IPS-20b (cell line): ENCODE measurements around the gene ABHD17C.
"Not testable (repeated sequence)": the region's sequence is repeated elsewhere in the genome, so short reads cannot be mapped to it uniquely, and the experiment has no call there.

ENCODE experiments used
- H3K27ac ChIP-seq: one replicate; pipeline ENCODE4 v1.5.1; 2013; ENCODE audit warnings: low read length
- H3K27me3 ChIP-seq: 2 replicates; pipeline ENCODE4 v1.6.1; 2013; ENCODE audit warnings: mild to moderate bottlenecking, low read length, inconsistent platforms; ENCODE audit not compliant: insufficient read depth
- H3K36me3 ChIP-seq: 2 replicates; pipeline ENCODE4 v1.6.1; 2013; ENCODE audit warnings: low read depth, mild to moderate bottlenecking, inconsistent platforms, low read length, moderate library complexity; ENCODE audit not compliant: insufficient read depth
- H3K4me1 ChIP-seq: 2 replicates; pipeline ENCODE4 v1.6.1; 2013; ENCODE audit warnings: mild to moderate bottlenecking, control low read depth, inconsistent platforms, low read length, moderate library complexity; ENCODE audit not compliant: insufficient read depth
- H3K4me3 ChIP-seq: 2 replicates; pipeline ENCODE4 v1.5.1; 2013; ENCODE audit warnings: mild to moderate bottlenecking, low read length, inconsistent platforms
- H3K9ac ChIP-seq: 2 replicates; pipeline ENCODE4 v1.6.1; 2013; ENCODE audit warnings: low read depth, mild to moderate bottlenecking, inconsistent platforms, low read length, moderate library complexity
- H3K9me3 ChIP-seq: 2 replicates; pipeline ENCODE4 v1.6.1; 2013; ENCODE audit warnings: mild to moderate bottlenecking, low read depth, low read length, inconsistent platforms; ENCODE audit not compliant: insufficient read depth

Gene ABHD17C

DNA sequence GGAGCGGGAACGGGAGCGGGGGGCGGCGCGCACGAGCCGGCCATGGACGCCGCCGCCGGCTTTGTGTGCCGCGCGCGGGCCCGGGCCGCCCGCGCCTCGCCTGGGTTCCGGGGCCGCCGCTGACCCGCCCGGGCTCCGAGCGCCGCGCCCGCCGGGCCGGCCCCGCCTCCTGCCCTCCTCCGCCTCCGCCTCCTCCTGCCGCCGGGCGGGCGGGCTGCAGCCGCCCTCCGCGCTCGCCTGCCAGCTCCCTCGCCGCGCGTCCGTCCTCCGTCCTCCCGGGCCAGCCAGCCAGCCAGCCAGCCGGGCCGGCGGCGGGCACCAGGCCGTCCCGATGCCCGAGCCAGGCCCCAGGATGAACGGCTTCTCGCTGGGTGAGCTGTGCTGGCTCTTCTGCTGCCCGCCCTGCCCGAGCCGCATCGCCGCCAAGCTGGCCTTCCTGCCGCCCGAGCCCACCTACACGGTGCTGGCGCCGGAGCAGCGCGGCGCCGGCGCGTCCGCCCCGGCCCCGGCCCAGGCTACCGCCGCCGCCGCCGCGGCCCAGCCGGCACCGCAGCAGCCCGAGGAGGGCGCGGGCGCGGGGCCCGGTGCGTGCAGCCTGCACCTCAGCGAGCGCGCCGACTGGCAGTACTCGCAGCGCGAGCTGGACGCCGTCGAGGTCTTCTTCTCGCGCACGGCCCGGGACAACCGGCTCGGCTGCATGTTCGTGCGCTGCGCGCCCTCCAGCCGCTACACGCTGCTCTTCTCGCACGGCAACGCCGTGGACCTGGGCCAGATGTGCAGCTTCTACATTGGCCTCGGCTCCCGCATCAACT is at the start of gene ABHD17C:
Gene ABHD17C, plus strand, starts transcription at position 212 of the 812 bp plus-strand sequence. Its CDS starts 120 bp downstream, at position 332.
- H3K27me3 ChIP-seq, result peaks cover 31% of the 10 kb centered on the region
- H3K27ac ChIP-seq, result no peak within 1 kb of the TSS

DNA sequence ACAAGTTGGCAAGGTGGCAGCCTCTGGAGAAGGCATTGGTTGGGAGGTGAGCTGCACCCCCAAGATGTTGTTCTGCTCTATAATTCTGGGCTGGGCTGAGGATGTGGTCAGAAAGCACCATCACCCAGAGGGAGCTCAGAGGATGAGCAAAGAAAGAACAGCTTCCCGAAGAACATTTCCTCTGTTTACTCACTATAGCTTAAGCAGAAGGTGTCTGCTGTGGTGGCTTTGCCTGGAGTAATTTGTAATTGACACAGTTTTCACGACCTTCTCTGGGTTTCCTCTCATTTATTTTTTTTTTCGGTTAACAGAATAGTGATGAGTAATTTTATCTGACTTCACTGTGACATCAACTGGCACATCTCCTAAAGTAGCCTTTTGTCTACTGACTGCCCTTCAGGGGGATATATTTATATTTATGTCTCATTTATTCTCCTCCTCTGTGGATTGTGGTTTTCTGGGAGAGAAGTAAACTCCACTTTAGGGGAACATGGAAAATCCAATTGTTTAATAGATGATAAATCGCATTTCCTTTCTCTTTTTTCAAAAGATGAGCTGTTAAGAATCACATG is 49.5 kb upstream of the ABHD17C start:
- no peaks in the 10 kb centered on the region for H3K36me3 ChIP-seq
- no peaks in the 10 kb centered on the region for H3K27me3 ChIP-seq
- H3K9ac ChIP-seq, result no peak overlapping the region
- H3K4me3 ChIP-seq, result no peak overlapping the region
- peaks cover 20% of the 10 kb centered on the region for H3K9me3 ChIP-seq
- H3K27ac ChIP-seq, result no peak overlapping the region
- no peaks in the 10 kb centered on the region for H3K4me1 ChIP-seq

More for the DNA sequence above, at the start of gene ABHD17C:
- Histone ChIP-seq H3K36me3 (no peaks in the 10 kb centered on the region), H3K4me1 (peaks cover 7% of the 10 kb centered on the region; the same call in 1 of the 2 replicates), H3K9me3 (no peaks in the 10 kb centered on the region), H3K4me3 (peak within 1 kb of the TSS; percentile 87), H3K9ac (peak within 1 kb of the TSS; percentile 76)

DNA sequence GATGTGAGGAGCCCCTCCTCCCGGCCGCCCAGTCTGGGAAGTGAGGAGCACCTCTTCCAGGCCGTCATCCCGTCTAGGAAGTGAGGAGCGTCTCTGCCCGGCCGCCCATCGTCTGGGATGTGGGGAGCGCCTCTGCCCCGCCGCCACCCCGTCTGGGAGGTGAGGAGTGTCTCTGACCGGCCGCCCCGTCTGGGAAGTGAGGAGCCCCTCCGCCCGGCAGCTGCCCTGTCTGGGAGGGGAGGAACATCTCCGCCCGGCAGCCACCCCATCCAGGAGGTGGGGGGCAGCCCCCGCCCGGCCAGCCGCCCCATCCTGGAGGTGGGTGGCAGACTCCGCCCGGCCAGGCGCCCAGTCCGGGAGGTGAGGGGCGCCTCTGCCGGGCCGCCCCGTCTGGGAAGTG is 47.7 kb upstream of the ABHD17C start:
- peaks cover 30% of the 10 kb centered on the region for H3K9me3 ChIP-seq
- not testable (repeated sequence) for H3K4me1 ChIP-seq, H3K4me3 ChIP-seq, H3K9ac ChIP-seq, H3K27ac ChIP-seq, H3K36me3 ChIP-seq, H3K27me3 ChIP-seq

DNA sequence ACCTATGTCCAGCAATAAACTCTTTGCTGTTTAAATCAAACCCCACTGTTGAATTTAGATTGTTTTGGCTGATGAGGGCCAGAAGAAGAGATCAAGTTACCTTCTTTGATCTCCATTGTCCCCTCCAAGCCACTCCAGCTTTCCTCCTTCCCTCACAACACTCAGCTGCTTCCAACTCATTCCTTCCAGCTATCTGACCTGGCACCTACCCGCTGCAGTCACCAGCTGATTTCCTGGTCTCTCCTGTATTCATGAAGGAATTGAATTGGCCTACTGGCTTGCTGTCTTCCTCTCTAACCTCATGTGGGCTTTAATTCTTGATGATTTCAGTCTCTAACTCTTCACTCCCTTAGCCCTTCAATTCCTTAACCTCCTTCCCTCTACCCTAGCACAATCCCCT is 40.8 kb upstream of the ABHD17C start:
- Histone ChIP-seq H3K9me3 (peaks cover 22% of the 10 kb centered on the region), H3K36me3 (no peaks in the 10 kb centered on the region), H3K4me3 (no peak overlapping the region), H3K4me1 (0 out of 2 replicates have a peak, but pooled peaks cover 3% of the 10 kb centered on the region), H3K9ac (no peak overlapping the region), H3K27me3 (no peaks in the 10 kb centered on the region), H3K27ac (no peak overlapping the region)

DNA sequence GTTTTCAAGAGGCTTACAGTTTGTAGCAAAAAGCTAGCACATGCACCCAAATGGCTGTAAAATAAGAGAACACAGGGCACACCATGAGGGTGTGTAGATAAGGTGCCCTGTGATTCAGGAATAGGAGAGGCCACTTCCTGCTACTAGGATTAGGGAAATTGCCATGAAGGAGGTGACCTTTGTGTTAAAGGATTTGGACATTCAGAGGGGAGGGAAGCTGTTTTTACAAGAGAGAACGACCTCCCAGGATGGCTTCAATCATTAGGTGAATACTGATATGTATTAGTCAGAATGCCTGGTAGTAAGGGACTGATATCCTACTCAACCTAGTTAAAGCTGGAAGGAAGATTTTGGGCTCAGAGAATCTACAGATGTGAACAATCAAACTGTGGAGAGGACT is 35.7 kb upstream of the ABHD17C start:
- no peak overlapping the region for H3K4me3 ChIP-seq
- H3K27me3 ChIP-seq, result no peaks in the 10 kb centered on the region
- 0 out of 2 replicates have a peak, but pooled peaks cover 3% of the 10 kb centered on the region for H3K4me1 ChIP-seq
- no peaks in the 10 kb centered on the region for H3K36me3 ChIP-seq
- H3K9me3 ChIP-seq, result no peaks in the 10 kb centered on the region
- no peak overlapping the region for H3K9ac ChIP-seq
- H3K27ac ChIP-seq, result no peak overlapping the region

DNA sequence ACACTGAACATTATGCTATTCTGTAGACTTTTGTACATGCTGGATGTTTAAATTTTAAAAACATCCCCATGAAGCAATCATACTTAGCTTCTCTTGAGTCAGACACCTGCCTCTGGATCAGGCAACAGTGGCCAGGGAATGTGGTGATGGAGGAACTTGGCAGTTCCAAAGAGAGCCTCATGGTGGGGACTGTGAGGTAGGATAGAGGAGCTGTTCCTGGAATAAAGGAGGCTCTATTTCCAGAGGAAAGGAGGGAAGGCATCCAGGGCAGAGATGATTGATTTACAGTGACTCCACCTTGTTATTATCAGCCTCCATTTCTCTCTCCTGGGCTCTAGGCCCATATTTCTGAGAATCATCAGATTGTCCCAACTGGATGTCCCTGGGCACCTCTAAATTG is 35.0 kb upstream of the ABHD17C start:
- no peaks in the 10 kb centered on the region for H3K27me3 ChIP-seq
- H3K36me3 ChIP-seq, result no peaks in the 10 kb centered on the region
- no peak overlapping the region for H3K4me3 ChIP-seq
- H3K27ac ChIP-seq, result no peak overlapping the region
- no peak overlapping the region for H3K9ac ChIP-seq
- no peaks in the 10 kb centered on the region for H3K4me1 ChIP-seq
- no peaks in the 10 kb centered on the region for H3K9me3 ChIP-seq

DNA sequence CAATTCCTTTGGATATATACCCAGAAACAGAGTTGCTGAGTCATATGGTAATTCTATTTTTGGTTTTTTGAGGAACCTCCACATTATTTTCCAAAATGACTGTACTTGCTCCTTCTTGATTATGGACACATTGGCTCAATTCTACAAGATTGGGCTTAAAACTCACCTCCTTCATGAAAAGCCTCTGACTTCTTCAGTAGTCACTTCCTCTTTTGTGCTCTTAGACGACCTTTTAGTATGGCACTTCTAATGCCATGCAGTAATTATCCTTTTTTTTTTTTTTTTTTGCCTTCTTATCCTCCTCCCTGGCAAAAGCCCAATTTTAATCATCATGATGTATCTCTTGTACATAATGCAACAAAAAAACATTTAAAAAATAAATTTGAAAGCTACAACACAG is 33.0 kb upstream of the ABHD17C start:
- H3K36me3 ChIP-seq, result no peaks in the 10 kb centered on the region
- H3K4me3 ChIP-seq, result no peak overlapping the region
- H3K4me1 ChIP-seq, result no peaks in the 10 kb centered on the region
- no peaks in the 10 kb centered on the region for H3K27me3 ChIP-seq
- H3K9me3 ChIP-seq, result no peaks in the 10 kb centered on the region
- no peak overlapping the region for H3K27ac ChIP-seq
- H3K9ac ChIP-seq, result no peak overlapping the region

DNA sequence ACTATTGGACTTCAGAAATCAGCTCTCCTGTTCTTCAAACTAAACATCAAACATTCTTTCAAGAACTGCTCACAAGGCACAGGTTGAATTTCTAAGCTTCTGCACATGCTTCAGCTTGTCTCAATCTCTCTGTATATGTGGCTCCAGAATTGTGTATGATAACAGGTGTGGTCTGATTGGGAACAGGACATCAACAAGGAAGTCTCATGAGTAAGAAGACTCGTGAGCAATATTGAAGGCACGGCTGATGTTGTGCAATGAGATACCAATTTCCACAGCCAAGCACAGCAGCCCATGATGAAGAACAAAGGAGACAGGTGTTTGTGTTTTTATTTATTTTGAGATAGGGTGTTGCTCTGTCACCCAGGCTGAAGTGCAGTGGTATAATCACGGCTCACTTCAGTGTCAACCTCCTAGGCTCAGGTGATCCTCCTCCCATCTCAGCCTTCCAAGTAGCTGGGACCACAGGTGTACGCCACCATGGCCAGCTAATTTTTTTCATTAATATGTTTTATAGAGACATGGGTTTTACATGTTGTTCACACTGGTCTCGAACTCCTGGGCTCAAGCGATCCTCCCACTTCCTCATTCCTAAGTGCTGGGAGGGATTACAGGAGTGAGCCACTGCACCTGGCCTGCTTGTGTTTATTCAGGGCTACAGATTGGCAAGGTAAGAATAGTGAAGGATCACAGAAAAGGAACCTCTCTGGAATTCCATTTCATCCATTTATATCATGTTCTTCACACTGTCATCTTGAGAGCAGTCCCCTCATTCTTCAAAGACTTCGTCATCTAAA is 32.2 kb upstream of the ABHD17C start:
- H3K4me1 ChIP-seq, result no peaks in the 10 kb centered on the region
- no peaks in the 10 kb centered on the region for H3K9me3 ChIP-seq
- no peak overlapping the region for H3K27ac ChIP-seq
- no peak overlapping the region for H3K9ac ChIP-seq
- H3K36me3 ChIP-seq, result no peaks in the 10 kb centered on the region
- no peak overlapping the region for H3K4me3 ChIP-seq
- no peaks in the 10 kb centered on the region for H3K27me3 ChIP-seq

DNA sequence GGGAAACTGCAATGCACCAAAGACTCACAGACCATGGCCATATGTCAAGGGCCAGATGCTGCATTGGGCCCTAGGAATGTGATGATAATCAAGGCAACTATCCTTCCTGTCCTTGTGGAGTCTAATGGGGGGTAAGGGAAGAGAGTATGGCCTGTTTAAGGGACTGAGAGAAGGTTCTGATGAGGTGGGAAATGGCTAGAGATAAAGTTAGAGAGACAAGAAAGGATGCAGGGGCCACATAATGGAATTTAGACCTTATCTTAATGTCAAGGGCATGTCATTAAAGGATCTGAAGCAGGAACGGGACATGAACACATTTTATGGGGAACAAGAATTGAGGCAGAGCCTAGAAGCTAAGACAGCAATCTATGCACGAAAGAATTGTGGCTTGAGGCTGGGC is 30.0 kb upstream of the ABHD17C start:
- Histone ChIP-seq H3K36me3 (no peaks in the 10 kb centered on the region), H3K9me3 (no peaks in the 10 kb centered on the region), H3K4me3 (no peak overlapping the region), H3K4me1 (no peaks in the 10 kb centered on the region), H3K27me3 (no peaks in the 10 kb centered on the region), H3K9ac (no peak overlapping the region), H3K27ac (no peak overlapping the region)

DNA sequence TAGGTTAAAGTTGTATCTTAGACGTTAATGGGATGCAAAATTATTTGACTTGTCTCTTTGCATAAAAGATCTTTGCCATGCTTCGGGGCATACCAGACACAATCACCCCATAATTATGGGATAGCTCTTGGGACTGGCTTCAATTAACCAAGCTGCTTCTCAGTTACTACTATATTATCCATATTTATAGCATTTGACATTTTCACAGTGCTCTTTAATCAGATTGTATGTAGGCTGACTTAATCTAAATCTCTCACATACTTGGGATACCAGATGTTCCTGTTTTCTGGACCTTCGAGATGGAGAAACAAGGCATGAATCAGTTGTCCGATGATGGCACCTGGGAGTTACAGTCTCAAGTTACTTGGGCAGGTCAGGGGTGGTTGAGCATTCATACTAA is 27.2 kb upstream of the ABHD17C start:
- no peaks in the 10 kb centered on the region for H3K4me1 ChIP-seq

DNA sequence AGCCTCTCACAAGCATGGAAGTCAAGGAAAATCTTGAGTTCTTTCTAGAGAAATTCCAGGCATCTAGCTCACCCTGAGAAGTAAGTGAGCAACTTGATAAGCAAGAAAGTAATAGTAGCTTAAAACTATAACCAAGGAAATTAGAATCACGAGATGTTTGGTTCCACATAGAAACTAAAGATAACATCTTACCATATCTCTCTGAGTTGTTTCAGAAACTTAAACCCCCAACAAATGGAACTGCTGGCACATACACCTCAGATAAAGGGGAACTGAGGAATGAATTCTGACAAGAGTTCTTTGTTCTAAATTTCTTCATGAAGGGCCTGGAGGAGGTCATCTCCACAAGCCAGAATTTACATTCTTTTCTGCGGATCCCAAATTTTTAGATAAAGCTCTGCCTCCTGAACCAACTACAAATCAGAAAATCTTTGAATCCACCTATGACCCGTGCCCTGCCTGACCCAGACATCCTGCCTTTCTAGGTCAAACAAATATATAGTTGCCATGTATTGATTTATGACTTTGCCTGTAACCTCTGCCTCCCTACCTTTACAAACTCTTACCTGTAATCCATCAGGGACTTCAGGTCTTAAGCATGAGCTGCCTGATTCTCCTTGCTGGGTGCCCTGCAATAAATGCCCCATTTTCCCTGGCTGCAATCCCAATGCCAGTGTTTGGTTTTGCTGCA is 26.4 kb upstream of the ABHD17C start:
- no peak overlapping the region for H3K9ac ChIP-seq
- no peaks in the 10 kb centered on the region for H3K4me1 ChIP-seq
- no peak overlapping the region for H3K27ac ChIP-seq
- H3K27me3 ChIP-seq, result no peaks in the 10 kb centered on the region
- no peak overlapping the region for H3K4me3 ChIP-seq
- no peaks in the 10 kb centered on the region for H3K9me3 ChIP-seq
- H3K36me3 ChIP-seq, result no peaks in the 10 kb centered on the region

More for the DNA sequence above, 27.2 kb upstream of the ABHD17C start:
- Histone ChIP-seq H3K9me3 (no peaks in the 10 kb centered on the region), H3K9ac (no peak overlapping the region), H3K27ac (no peak overlapping the region), H3K4me3 (no peak overlapping the region), H3K36me3 (no peaks in the 10 kb centered on the region), H3K27me3 (no peaks in the 10 kb centered on the region)
